ENCODE measurements around the gene ATP6V0B.

The ATP6V0B gene

DNA sequence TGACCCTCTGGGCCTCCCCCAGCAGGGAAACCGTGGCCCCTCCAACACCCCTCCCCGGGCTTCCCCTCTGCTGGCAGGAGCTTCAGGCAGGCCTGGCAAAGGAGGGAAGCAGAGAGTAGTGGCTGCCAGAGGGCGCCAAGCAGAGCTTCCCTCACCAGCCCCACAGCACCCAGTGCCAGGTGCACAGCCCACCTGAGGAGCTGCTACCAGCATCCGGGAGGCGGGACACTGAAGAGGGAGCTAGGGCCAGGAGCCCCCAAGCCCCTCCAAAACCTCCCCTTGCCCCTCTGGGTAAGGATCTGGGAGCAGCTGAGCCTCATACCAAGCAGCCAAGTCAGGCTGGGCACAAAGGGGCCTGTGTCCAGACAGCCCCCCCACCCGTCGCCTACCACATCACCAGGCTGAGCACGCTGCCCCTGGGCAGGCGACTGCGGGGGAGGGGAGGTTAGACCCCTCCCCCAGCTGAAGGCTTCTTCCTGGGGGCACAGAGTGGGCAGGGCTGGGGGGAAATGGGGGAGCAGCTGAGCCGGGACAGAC lies 36.2 kb downstream of the ATP6V0B start:
- no peaks in the 10 kb centered on the region for H3K9me3 ChIP-seq (ENCODE audit: control insufficient read depth, low read length)
- no peak overlapping the region for H3K9ac ChIP-seq (ENCODE audit: low read length)
- H3K36me3 ChIP-seq (ENCODE audit: control insufficient read depth, insufficient read depth, low read length) = no peaks in the 10 kb centered on the region
- peaks cover 7% of the 10 kb centered on the region for H3K4me1 ChIP-seq (ENCODE audit: control insufficient read depth, insufficient read depth, low read length)
- no peak overlapping the region for H3K4me3 ChIP-seq (ENCODE audit: low read length)
- H3K27me3 ChIP-seq (ENCODE audit: control insufficient read depth, insufficient read depth, low read length) = no peaks in the 10 kb centered on the region

DNA sequence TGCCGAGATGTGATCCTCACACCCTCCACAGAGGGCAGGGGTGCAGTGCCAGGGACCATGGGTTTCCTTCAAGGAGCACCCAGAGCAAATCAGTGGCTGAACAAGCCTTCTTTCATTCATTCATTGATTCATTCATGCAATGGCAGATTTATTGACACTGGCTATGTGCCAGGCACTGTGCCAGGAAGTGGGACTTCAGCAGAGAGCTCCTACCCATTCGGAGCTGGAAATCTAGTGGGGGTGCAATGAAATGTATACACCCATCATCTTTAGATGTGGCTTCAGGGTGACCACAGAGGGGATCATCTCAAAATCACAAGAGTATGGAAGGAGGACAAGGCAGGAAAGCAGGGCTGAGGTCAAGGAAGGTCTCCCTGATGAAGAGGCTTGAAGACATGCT lies 37.6 kb downstream of the ATP6V0B start:
- Histone ChIP-seq H3K27me3 (ENCODE audit: control insufficient read depth, insufficient read depth, low read length) (no peaks in the 10 kb centered on the region), H3K4me3 (ENCODE audit: low read length) (no peak overlapping the region), H3K36me3 (ENCODE audit: control insufficient read depth, insufficient read depth, low read length) (no peaks in the 10 kb centered on the region), H3K9me3 (ENCODE audit: control insufficient read depth, low read length) (no peaks in the 10 kb centered on the region), H3K9ac (ENCODE audit: low read length) (no peak overlapping the region), H3K4me1 (ENCODE audit: control insufficient read depth, insufficient read depth, low read length) (peaks cover 7% of the 10 kb centered on the region)

DNA sequence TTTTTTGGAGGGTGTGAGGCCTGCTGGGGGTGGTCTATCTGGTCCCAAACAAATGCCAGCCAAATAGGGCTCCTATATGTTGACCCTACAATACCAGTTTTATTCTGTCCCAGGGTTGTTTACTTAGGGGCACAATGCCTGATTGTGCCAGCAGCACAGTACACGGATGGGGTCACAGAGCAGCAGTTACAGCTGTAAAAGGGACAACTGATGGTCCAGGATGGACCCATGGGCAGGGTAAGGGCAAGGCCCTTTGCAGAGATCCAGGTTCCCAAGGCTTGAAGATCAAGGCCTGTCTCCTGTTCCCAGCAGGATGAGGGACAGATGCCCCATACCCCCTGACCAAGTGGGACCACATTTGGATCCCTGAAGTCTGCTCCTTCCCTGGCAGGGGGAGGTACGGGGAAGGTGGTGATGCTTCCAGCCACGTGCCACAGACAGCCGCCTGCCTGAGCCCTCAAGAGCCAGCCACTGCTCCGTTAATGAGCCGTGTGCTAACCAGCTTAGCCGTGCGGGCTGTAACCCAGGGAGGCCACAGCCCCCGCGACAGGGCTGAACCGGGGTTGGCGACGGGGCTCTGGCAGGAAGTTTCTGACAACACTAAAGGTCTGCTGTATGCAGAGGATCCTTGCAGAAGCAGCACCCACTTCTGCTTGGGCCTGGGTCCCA lies 38.3 kb downstream of the ATP6V0B start:
- Histone ChIP-seq H3K4me1 (ENCODE audit: control insufficient read depth, insufficient read depth, low read length) (peaks cover 7% of the 10 kb centered on the region), H3K27me3 (ENCODE audit: control insufficient read depth, insufficient read depth, low read length) (no peaks in the 10 kb centered on the region), H3K4me3 (ENCODE audit: low read length) (no peak overlapping the region), H3K36me3 (ENCODE audit: control insufficient read depth, insufficient read depth, low read length) (no peaks in the 10 kb centered on the region), H3K9me3 (ENCODE audit: control insufficient read depth, low read length) (no peaks in the 10 kb centered on the region), H3K9ac (ENCODE audit: low read length) (no peak overlapping the region)

DNA sequence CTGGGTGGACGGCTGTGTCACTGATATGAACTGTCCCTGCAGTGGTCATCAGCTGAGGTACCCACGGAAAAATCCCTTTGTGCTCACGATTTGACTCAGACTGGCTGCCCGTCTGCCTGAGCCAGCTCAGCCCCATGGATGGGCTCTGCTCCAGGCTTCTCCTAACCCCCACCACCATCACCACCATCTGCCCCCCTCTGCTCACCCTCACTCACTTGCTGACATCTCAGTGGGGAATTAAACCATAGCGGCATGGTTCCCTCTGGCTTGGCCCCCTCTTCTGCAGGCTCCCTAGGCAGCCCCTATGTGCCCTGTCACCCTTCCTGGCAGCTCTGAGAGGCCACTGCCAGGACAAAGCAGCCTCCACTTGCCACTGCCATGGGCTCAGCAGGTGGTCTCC lies 39.2 kb downstream of the ATP6V0B start:
- H3K4me1 ChIP-seq (ENCODE audit: control insufficient read depth, insufficient read depth, low read length) = peaks cover 7% of the 10 kb centered on the region
- H3K27me3 ChIP-seq (ENCODE audit: control insufficient read depth, insufficient read depth, low read length) = no peaks in the 10 kb centered on the region
- H3K9ac ChIP-seq (ENCODE audit: low read length) = no peak overlapping the region
- no peaks in the 10 kb centered on the region for H3K36me3 ChIP-seq (ENCODE audit: control insufficient read depth, insufficient read depth, low read length)
- H3K4me3 ChIP-seq (ENCODE audit: low read length) = no peak overlapping the region
- H3K9me3 ChIP-seq (ENCODE audit: control insufficient read depth, low read length) = no peaks in the 10 kb centered on the region

DNA sequence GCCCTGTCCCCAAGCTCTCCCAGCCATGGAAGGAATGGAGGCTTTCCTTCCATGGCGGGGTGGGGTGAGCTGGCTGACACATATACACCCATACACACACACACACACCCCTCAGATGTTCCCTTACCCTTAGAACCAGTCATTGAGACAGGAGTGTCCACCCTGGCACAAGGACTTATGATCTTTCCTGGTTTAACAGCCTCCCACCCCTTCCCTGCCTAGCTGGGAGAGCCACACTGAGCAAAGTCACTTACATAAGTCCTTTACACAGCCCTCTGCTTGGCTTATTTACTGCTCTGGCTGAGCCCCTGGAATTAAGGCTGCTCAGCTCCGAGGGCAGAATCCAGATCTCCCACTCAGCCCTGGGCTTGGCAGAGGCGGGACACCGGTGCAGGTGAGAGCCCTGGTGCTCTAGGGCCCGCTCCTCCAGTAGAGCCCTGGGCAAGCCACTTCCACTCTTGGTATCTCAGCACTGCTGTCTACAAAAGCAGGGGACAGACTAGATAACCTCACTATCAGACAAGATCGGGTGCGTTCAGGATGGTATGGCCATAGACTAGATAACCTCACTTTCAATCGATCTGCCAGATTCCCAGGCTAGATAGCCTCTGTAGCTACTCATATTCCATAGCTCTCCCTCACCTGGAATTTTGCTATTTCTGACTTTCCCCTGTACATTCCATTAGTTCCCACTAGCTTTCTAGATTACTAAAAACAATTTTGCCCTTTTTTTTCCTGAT lies 39.8 kb downstream of the ATP6V0B start:
- H3K36me3 ChIP-seq (ENCODE audit: control insufficient read depth, insufficient read depth, low read length) = no peaks in the 10 kb centered on the region
- no peak overlapping the region for H3K4me3 ChIP-seq (ENCODE audit: low read length)
- H3K4me1 ChIP-seq (ENCODE audit: control insufficient read depth, insufficient read depth, low read length) = peaks cover 7% of the 10 kb centered on the region
- no peaks in the 10 kb centered on the region for H3K27me3 ChIP-seq (ENCODE audit: control insufficient read depth, insufficient read depth, low read length)
- no peak overlapping the region for H3K9ac ChIP-seq (ENCODE audit: low read length)
- no peaks in the 10 kb centered on the region for H3K9me3 ChIP-seq (ENCODE audit: control insufficient read depth, low read length)

DNA sequence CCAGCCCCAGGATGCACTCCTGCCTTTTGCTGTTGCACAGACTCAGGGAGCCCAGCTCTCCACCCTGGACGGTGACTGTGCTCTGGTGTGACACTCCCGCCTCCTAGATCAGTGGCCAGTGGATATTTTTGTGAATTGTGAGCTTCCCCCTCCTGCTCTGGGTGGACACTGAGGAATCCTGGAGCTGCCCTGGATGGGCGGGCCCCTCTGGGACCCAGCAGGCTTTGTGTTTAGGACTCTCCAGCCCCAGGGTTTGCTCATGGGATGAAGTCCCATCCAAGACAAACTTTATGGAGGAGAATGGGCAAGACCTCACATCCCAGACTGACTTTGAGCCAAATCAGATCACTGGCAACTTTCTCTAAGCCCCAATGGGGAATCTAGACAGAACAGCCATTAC lies 40.4 kb downstream of the ATP6V0B start:
- Histone ChIP-seq H3K4me3 (ENCODE audit: low read length) (no peak overlapping the region), H3K9me3 (ENCODE audit: control insufficient read depth, low read length) (no peaks in the 10 kb centered on the region), H3K36me3 (ENCODE audit: control insufficient read depth, insufficient read depth, low read length) (no peaks in the 10 kb centered on the region), H3K4me1 (ENCODE audit: control insufficient read depth, insufficient read depth, low read length) (peaks cover 7% of the 10 kb centered on the region), H3K9ac (ENCODE audit: low read length) (no peak overlapping the region), H3K27me3 (ENCODE audit: control insufficient read depth, insufficient read depth, low read length) (no peaks in the 10 kb centered on the region)

DNA sequence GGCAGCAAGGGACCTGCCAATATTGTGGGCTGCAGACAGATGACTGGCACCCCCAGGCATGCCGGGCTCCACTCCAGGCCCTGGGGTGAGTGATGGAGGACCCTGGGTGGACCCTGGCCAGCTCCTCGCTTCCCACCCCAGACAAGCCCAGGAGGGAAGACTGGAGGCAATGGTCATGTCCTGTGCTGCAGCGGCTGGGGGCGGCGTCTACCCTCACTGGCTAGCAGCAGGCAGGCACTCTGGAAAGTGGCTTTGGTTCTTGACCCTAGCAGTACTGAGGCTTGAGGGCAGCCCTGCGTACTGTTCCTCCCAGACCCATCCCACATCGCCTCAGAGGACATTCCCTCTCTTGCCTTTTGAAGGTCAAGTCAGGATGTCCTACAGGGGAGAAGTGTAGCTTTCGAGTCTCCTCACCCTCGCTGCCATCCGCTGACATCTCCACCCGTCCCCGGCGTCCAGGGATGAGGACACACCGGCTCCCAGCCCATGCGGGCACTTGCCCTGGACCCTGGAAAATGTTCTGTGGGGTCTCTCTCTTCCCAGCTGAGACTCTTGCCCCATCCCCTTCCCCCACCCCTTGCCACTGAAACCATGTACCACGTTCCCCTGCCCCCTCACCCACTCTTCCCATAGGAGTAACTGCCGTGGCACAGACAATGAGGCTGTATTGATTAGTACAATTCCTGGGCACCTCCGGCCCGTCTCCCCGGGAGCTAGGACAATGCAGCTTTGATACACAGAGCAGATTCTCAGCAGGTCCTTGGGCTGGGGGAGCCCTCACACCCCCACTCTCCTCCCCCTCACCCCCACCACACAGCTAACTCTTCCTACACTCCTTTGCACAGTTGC lies 41.5 kb downstream of the ATP6V0B start:
- Histone ChIP-seq H3K9me3 (ENCODE audit: control insufficient read depth, low read length) (no peaks in the 10 kb centered on the region), H3K36me3 (ENCODE audit: control insufficient read depth, insufficient read depth, low read length) (no peaks in the 10 kb centered on the region), H3K4me1 (ENCODE audit: control insufficient read depth, insufficient read depth, low read length) (peaks cover 7% of the 10 kb centered on the region), H3K4me3 (ENCODE audit: low read length) (no peak overlapping the region), H3K27me3 (ENCODE audit: control insufficient read depth, insufficient read depth, low read length) (no peaks in the 10 kb centered on the region), H3K9ac (ENCODE audit: low read length) (no peak overlapping the region)

DNA sequence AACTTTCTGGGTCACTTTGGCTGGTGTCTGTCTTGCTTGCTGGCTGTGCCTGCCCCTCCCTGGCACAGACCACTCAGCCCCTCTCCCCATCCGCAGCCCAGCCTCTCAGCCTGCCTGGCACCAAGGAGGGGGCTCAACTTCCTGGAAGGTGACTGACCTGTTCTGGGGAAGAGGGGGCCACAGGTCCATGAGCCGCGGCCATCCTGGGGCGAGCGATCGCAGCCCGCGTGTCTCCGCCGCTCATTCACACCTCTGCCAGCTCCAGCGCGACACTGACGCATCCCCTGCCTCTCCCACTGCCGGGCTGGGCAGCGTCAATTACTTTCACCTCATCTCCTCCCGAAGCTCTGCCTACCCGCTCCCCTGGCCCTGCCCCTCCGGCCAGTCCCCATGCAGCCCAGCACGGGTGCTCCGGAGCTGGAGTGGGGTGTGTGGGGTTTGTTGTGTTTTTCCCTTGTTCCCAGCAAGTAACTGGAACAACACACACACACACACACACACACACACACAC lies 42.2 kb downstream of the ATP6V0B start:
- Histone ChIP-seq H3K36me3 (ENCODE audit: control insufficient read depth, insufficient read depth, low read length) (no peaks in the 10 kb centered on the region), H3K9ac (ENCODE audit: low read length) (no peak overlapping the region), H3K27me3 (ENCODE audit: control insufficient read depth, insufficient read depth, low read length) (no peaks in the 10 kb centered on the region), H3K4me3 (ENCODE audit: low read length) (no peak overlapping the region), H3K4me1 (ENCODE audit: control insufficient read depth, insufficient read depth, low read length) (peaks cover 7% of the 10 kb centered on the region), H3K9me3 (ENCODE audit: control insufficient read depth, low read length) (no peaks in the 10 kb centered on the region)

DNA sequence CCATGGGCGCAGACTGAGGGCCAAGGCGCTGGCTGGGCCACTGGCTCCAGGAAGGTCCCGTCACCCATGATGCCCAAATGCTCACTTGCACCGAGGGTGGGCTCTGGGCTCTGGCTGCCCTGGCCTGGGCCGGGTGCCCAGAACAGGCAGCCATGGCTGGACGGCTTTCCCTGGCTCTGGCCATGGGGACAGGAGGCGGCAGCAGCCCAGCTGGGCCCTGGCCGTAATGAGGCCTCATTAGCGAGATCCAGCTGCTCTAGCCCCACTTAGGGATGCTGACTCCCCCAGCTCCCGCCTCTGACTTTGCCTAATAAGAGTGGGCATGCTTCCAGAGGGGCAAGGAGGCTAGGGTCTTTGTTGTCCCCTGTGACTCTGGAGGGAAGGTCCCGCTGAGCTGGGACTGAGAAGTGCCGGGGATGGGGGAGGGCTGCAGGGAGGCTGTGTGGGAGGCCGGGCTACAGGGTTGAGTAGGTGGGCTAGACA lies 44.7 kb downstream of the ATP6V0B start:
- H3K9ac ChIP-seq (ENCODE audit: low read length) = no peak overlapping the region
- H3K4me1 ChIP-seq (ENCODE audit: control insufficient read depth, insufficient read depth, low read length) = peaks cover 4% of the 10 kb centered on the region
- no peaks in the 10 kb centered on the region for H3K36me3 ChIP-seq (ENCODE audit: control insufficient read depth, insufficient read depth, low read length)
- no peaks in the 10 kb centered on the region for H3K27me3 ChIP-seq (ENCODE audit: control insufficient read depth, insufficient read depth, low read length)
- no peaks in the 10 kb centered on the region for H3K9me3 ChIP-seq (ENCODE audit: control insufficient read depth, low read length)
- no peak overlapping the region for H3K4me3 ChIP-seq (ENCODE audit: low read length)

DNA sequence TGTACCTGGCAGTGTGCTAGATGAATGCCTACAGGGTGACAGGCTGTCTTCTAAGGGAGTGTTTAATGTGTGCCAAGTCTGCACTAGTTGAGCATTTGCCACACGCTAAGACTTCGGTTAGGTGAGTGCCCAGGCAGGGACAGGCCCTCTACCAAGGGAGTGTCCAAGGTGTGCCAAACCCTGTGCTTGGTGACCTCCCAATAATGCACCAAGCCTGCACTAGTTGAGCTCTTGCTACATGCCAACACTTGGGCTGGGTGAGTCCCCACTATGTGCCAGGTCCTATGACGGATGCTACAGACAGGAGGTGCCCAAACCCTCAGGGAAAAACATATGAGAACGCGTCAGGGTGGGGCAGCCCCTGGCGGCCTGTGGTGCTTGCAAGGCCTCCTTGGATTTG lies 45.7 kb downstream of the ATP6V0B start:
- Histone ChIP-seq H3K9ac (ENCODE audit: low read length) (no peak overlapping the region), H3K4me1 (ENCODE audit: control insufficient read depth, insufficient read depth, low read length) (peaks cover 11% of the 10 kb centered on the region)

DNA sequence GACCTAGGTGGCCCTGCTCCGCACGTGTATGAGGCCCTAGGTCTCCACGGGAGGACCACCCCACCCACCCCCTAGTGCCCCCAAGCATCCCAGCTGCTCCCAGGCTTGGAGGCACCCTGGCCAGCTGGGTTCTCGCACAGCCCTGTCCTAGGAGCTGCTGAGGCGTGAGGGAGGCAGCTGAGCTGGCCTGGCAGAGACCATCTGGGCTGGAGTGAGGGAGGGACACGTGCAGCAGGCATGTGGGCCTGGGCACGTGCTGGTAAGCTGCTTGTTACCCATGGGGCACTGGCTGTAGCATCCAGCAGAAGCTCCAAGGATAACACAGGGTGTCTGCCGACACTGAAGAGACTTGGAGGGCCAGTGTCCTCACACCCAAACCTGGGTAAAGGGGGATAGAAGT lies 46.4 kb downstream of the ATP6V0B start:
- H3K36me3 ChIP-seq (ENCODE audit: control insufficient read depth, insufficient read depth, low read length) = no peaks in the 10 kb centered on the region
- peaks cover 17% of the 10 kb centered on the region for H3K4me1 ChIP-seq (ENCODE audit: control insufficient read depth, insufficient read depth, low read length)
- H3K4me3 ChIP-seq (ENCODE audit: low read length) = no peak overlapping the region
- H3K9ac ChIP-seq (ENCODE audit: low read length) = no peak overlapping the region
- no peaks in the 10 kb centered on the region for H3K27me3 ChIP-seq (ENCODE audit: control insufficient read depth, insufficient read depth, low read length)
- no peaks in the 10 kb centered on the region for H3K9me3 ChIP-seq (ENCODE audit: control insufficient read depth, low read length)

More for the DNA sequence above, 45.7 kb downstream of the ATP6V0B start:
- Histone ChIP-seq H3K4me3 (ENCODE audit: low read length) (no peak overlapping the region), H3K9me3 (ENCODE audit: control insufficient read depth, low read length) (no peaks in the 10 kb centered on the region), H3K36me3 (ENCODE audit: control insufficient read depth, insufficient read depth, low read length) (no peaks in the 10 kb centered on the region), H3K27me3 (ENCODE audit: control insufficient read depth, insufficient read depth, low read length) (no peaks in the 10 kb centered on the region)

Data from mucosa of stomach (tissue), 1 donor.